ENCODE data around the gene ALDH3B2. TPM values are rescaled to one million over a fixed set of nuclear protein-coding genes. Genes with fewer than 3 reads are reported as not detected.
A peak's percentile ranks its signal among the peaks of the same experiment; 100 is the strongest.
"Not testable (repeated sequence)": the region's sequence is repeated elsewhere in the genome, so short reads cannot be mapped to it uniquely, and the experiment has no call there.

The ALDH3B2 gene
- total RNA-seq, 2 experiments from 2014 or later = not detected

DNA sequence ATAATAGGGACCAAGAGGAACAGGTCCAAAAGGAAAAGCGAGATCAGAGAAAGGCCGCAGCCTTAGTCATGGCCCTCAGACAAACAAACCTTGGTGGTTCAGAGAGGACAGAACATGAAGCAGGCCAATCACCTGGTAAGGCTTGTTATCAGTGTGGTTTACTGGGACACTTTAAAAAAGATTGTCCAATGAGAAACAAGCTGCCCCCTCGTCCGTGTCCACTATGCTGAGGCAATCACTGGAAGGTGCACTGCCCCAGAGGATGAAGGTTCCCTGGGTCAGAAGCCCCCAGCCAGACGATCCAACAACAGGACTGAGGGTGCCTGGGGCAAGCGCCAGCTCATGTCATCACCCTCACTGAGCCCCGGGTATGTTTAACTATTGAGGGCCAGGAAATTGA, 51.5 kb downstream of the ALDH3B2 start:
- H3K27me3 Mint-ChIP-seq; ATAC-seq (ENCODE audit: poor library complexity); H3K4me1 ChIP-seq (ENCODE audit: insufficient read depth, low read length); H3K4me3 ChIP-seq (ENCODE audit: low read length); H3K36me3 ChIP-seq (ENCODE audit: insufficient read depth, low read length); H3K27me3 ChIP-seq (ENCODE audit: control insufficient read depth in 1 of 2, insufficient read depth in 2 of 2, low read length in 2 of 2); H3K9me3 Mint-ChIP-seq; H3K27ac ChIP-seq (ENCODE audit: low read depth in 1 of 2, low read length in 2 of 2); H3K9me3 ChIP-seq (ENCODE audit: control insufficient read depth in 1 of 2, insufficient read depth in 1 of 2, low read length in 2 of 2); CTCF ChIA-PET; H3K27ac Mint-ChIP-seq; intact Hi-C loops (cut with DNase I, micrococcal nuclease); H3K4me1 Mint-ChIP-seq (ENCODE audit: low read depth); DNase-seq; H3K4me3 Mint-ChIP-seq; H3K36me3 Mint-ChIP-seq (ENCODE audit: low read depth): not testable (repeated sequence)
- POLR2A ChIA-PET = interaction anchor here (0.6 kb wide), 1 partner anchor 1004 kb away, joined by 3 read pairs; no protein-coding TSS in a partner anchor

- ATAC-seq (ENCODE audit: poor library complexity); H3K27ac ChIP-seq (ENCODE audit: low read depth in 1 of 2, low read length in 2 of 2); H3K4me3 ChIP-seq (ENCODE audit: low read length); H3K36me3 Mint-ChIP-seq (ENCODE audit: low read depth); H3K4me1 Mint-ChIP-seq (ENCODE audit: low read depth); intact Hi-C loops (cut with DNase I, micrococcal nuclease); POLR2A ChIA-PET; H3K27ac Mint-ChIP-seq; CTCF ChIA-PET; H3K27me3 ChIP-seq (ENCODE audit: control insufficient read depth in 1 of 2, insufficient read depth in 2 of 2, low read length in 2 of 2); H3K4me1 ChIP-seq (ENCODE audit: insufficient read depth, low read length); H3K4me3 Mint-ChIP-seq; DNase-seq; H3K36me3 ChIP-seq (ENCODE audit: insufficient read depth, low read length); H3K9me3 Mint-ChIP-seq; H3K9me3 ChIP-seq (ENCODE audit: control insufficient read depth in 1 of 2, insufficient read depth in 1 of 2, low read length in 2 of 2); H3K27me3 Mint-ChIP-seq: not testable (repeated sequence)
Observed at GRCh38 chr11:67621928-67622327, 52.5 kb downstream of the ALDH3B2 start.

GRCh38 chr11:67620621-67621020, 53.8 kb downstream of the ALDH3B2 start:
- H3K27me3 Mint-ChIP-seq; H3K27me3 ChIP-seq (ENCODE audit: control insufficient read depth in 1 of 2, insufficient read depth in 2 of 2, low read length in 2 of 2); ATAC-seq (ENCODE audit: poor library complexity); intact Hi-C loops (cut with DNase I, micrococcal nuclease); H3K27ac Mint-ChIP-seq; H3K9me3 Mint-ChIP-seq; H3K27ac ChIP-seq (ENCODE audit: low read depth in 1 of 2, low read length in 2 of 2); H3K4me3 ChIP-seq (ENCODE audit: low read length); H3K4me3 Mint-ChIP-seq; POLR2A ChIA-PET; H3K36me3 ChIP-seq (ENCODE audit: insufficient read depth, low read length); H3K36me3 Mint-ChIP-seq (ENCODE audit: low read depth); H3K4me1 Mint-ChIP-seq (ENCODE audit: low read depth); H3K9me3 ChIP-seq (ENCODE audit: control insufficient read depth in 1 of 2, insufficient read depth in 1 of 2, low read length in 2 of 2): not testable (repeated sequence)
- CTCF ChIA-PET = interaction anchor here (1.6 kb wide), 1 partner anchor 9 kb away, joined by 5 read pairs; the partner anchor contains the start of gene NUDT8
- DNase-seq = peak in 1 of 14 experiments; percentile 8
- peaks cover 10% of the 10 kb centered on the region for H3K4me1 ChIP-seq (ENCODE audit: insufficient read depth, low read length)

- H3K4me3 Mint-ChIP-seq; H3K27ac ChIP-seq (ENCODE audit: low read depth in 1 of 2, low read length in 2 of 2); H3K9me3 ChIP-seq (ENCODE audit: control insufficient read depth in 1 of 2, insufficient read depth in 1 of 2, low read length in 2 of 2); ATAC-seq (ENCODE audit: poor library complexity); H3K27ac Mint-ChIP-seq; H3K4me1 Mint-ChIP-seq (ENCODE audit: low read depth); H3K36me3 Mint-ChIP-seq (ENCODE audit: low read depth); H3K4me3 ChIP-seq (ENCODE audit: low read length); DNase-seq; H3K9me3 Mint-ChIP-seq; intact Hi-C loops (cut with DNase I, micrococcal nuclease); H3K36me3 ChIP-seq (ENCODE audit: insufficient read depth, low read length); POLR2A ChIA-PET; H3K27me3 Mint-ChIP-seq; H3K27me3 ChIP-seq (ENCODE audit: control insufficient read depth in 1 of 2, insufficient read depth in 2 of 2, low read length in 2 of 2): not testable (repeated sequence)
- peaks cover 17% of the 10 kb centered on the region for H3K4me1 ChIP-seq (ENCODE audit: insufficient read depth, low read length)
- CTCF ChIA-PET = interaction anchor here (1.6 kb wide), 1 partner anchor 10 kb away, joined by 5 read pairs; the partner anchor contains the start of gene NUDT8
Observed at GRCh38 chr11:67619683-67620618, 54.5 kb downstream of the ALDH3B2 start.

DNA sequence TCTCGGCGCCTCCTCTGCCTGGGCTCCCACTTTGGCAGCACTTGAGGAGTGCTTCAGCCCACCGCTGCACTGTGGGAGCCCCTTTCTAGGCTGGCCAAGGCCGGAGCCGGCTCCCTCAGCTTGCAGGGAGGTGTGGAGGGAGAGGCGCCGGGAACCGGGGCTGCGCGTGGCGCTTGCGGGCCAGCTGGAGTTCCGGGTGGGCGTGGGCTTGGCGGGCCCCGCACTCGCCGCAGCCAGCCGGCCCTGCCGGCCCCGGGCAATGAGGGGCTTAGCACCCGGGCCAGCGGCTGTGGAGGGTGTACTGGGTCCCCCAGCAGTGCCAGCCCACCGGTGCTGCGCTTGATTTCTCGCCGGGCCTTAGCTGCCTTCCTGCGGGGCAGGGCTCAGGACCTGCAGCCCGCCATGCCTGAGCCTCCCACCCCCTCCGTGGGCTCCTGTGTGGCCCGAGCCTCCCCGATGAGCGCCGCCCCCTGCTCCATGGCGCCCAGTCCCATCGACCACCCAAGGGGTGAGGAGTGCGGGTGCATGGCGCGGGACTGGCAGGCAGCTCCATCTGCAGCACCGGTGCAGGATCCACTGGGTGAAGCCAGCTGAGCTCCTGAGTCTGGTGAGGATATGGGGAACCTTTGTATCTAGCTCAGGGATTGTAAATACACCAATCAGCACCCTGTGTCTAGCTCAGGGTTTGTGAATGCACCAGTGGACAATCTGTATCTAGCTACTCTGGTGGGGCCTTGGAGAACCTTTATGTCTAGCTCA, 55.3 kb downstream of the ALDH3B2 start:
- H3K36me3 ChIP-seq (ENCODE audit: insufficient read depth, low read length); H3K27ac Mint-ChIP-seq; intact Hi-C loops (cut with DNase I, micrococcal nuclease); ATAC-seq (ENCODE audit: poor library complexity); H3K4me3 Mint-ChIP-seq; H3K27me3 ChIP-seq (ENCODE audit: control insufficient read depth in 1 of 2, insufficient read depth in 2 of 2, low read length in 2 of 2); H3K4me3 ChIP-seq (ENCODE audit: low read length); H3K9me3 Mint-ChIP-seq; H3K27me3 Mint-ChIP-seq; H3K9me3 ChIP-seq (ENCODE audit: control insufficient read depth in 1 of 2, insufficient read depth in 1 of 2, low read length in 2 of 2); POLR2A ChIA-PET; DNase-seq; H3K36me3 Mint-ChIP-seq (ENCODE audit: low read depth); H3K27ac ChIP-seq (ENCODE audit: low read depth in 1 of 2, low read length in 2 of 2): not testable (repeated sequence)
- CTCF ChIA-PET = interaction anchor here (1.6 kb wide), 1 partner anchor 11 kb away, joined by 5 read pairs; the partner anchor contains the start of gene NUDT8
- peaks cover 17% of the 10 kb centered on the region for H3K4me1 Mint-ChIP-seq (ENCODE audit: low read depth)
- H3K4me1 ChIP-seq (ENCODE audit: insufficient read depth, low read length) = peaks cover 25% of the 10 kb centered on the region
